GM10248 (cell line): ENCODE results near the gene RUBCN.
"Not testable (repeated sequence)": the region's sequence is repeated elsewhere in the genome, so short reads cannot be mapped to it uniquely, and the experiment has no call there.

Experiments used
- CTCF ChIA-PET: fragments of 300-600 bp; sonication (Branson Sonifier 250); formaldehyde crosslinking; extraction: SDS; loops from one replicate; lab custom pipeline; 2021; ENCODE audit warnings: antibody characterized with exemption; lab: Yijun Ruan, JAX
- POLR2A ChIA-PET: fragments of 350-650 bp; sonication (Branson Sonifier 250); formaldehyde crosslinking; extraction: SDS; loops from one replicate; lab custom pipeline; 2020; ENCODE audit warnings: antibody characterized with exemption; lab: Yijun Ruan, JAX
- DNase-seq: peaks from one replicate; pipeline ENCODE4 v3.0.0; 2012; ENCODE audit errors: extremely low spot score
- TF ChIP-seq, protein P1 (sequence below): IDR thresholded peaks from 2 replicates; pipeline ENCODE4 v1.5.1; 2012; ENCODE audit warnings: mild to moderate bottlenecking, low read depth; ENCODE audit errors: extremely low read depth, missing control alignments, control extremely low read depth

RUBCN gene

DNA sequence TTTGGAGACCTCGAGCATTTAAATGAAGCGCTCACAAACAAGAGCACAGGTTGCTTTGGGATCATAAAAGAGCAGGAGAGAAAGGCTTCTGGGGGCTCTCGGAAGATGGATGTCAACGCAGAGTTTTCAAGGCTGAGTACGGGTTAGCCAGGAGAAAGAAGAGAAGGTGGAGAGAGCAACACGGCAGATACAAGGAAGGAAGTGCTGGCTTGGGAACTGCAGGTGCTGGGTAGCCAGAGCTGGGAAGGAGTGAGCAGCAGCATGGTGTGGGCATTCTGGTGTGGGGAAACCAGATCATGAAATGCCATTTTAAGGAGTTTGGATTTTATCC is 580 bp upstream of the RUBCN start:
- DNase-seq: no peak
- TF ChIP-seq, protein P1, sequence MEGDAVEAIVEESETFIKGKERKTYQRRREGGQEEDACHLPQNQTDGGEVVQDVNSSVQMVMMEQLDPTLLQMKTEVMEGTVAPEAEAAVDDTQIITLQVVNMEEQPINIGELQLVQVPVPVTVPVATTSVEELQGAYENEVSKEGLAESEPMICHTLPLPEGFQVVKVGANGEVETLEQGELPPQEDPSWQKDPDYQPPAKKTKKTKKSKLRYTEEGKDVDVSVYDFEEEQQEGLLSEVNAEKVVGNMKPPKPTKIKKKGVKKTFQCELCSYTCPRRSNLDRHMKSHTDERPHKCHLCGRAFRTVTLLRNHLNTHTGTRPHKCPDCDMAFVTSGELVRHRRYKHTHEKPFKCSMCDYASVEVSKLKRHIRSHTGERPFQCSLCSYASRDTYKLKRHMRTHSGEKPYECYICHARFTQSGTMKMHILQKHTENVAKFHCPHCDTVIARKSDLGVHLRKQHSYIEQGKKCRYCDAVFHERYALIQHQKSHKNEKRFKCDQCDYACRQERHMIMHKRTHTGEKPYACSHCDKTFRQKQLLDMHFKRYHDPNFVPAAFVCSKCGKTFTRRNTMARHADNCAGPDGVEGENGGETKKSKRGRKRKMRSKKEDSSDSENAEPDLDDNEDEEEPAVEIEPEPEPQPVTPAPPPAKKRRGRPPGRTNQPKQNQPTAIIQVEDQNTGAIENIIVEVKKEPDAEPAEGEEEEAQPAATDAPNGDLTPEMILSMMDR: no peak
- CTCF ChIA-PET: interaction anchor here (1.0 to 1.4 kb wide), 2 partner anchors 9 to 13 kb away, joined by 4 read pairs; no protein-coding TSS in a partner anchor
- POLR2A ChIA-PET: no interaction called here

DNA sequence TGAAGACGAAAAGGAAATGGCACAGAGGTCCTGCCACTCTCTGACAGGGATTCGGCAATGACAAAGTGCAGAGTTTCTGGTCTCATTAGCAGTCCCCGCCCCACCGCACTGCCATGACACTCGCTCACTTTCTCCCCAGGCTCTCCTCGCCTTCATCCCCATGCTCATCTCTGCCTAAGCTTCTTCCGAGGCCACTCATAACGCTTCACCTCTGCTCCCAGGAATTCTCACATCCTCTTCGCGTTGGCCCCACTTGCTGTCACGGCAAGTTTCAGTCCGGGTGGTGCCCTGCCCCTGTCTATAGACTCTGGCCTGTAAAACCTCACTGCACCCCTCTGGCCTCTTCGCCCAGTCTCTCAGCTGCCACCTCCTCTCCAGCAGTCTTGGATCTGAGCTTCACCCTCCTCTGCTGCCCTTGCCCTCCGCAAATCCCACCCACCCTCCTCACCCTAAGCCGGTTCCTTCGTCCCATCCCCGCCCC is 654 bp downstream of the RUBCN start:
- CTCF ChIA-PET: interaction anchor here (0.8 to 2.2 kb wide), 4 partner anchors 10 to 24 kb away, joined by 3 to 5 read pairs (median 4); partner anchors contain the start of gene FYTTD1
- POLR2A ChIA-PET: interaction anchor here (0.8 to 1.8 kb wide), 2 partner anchors 13 to 266 kb away, joined by 4 to 6 read pairs; no protein-coding TSS in a partner anchor
- DNase-seq: peak; percentile 63
- TF ChIP-seq, protein P1: no peak

DNA sequence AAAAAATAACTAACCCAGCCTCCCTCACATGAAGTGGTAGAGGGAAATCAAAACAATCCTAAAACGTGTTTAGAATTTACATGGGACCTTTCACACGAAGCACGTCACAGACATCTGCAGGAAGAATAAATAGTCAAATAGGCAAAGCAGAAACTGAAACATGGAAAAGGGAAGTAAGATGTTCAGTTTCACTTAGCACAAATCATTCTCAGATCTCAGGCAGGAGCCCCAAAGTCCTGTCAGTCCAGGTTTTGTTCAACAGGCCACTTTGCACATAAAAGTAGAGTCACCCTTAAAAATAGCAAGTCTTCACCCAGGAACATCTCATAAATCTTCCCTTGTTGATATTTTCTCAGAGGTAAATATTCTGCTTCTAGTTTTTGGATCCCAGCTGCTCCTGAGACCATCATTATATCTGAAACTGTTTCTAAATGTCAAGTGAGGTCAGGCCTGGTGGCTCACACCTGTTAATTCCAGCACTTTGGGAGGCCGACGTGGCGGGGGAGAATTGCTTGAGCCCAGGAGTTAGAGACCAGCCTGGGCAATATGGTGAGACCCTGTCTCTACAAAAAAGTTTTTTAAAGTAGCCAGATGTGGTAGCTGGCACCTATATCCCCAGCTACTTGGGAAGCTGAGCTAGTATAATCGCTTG is 1.9 kb downstream of the RUBCN start:
- TF ChIP-seq, protein P1: no peak
- CTCF ChIA-PET: interaction anchor here (0.8 to 3.1 kb wide), 3 partner anchors 11 to 21 kb away, joined by 3 to 17 read pairs (median 5); no protein-coding TSS in a partner anchor
- POLR2A ChIA-PET: interaction anchor here (1.8 kb wide), 1 partner anchor 14 kb away, joined by 6 read pairs; no protein-coding TSS in a partner anchor
- DNase-seq: peak; percentile 79

DNA sequence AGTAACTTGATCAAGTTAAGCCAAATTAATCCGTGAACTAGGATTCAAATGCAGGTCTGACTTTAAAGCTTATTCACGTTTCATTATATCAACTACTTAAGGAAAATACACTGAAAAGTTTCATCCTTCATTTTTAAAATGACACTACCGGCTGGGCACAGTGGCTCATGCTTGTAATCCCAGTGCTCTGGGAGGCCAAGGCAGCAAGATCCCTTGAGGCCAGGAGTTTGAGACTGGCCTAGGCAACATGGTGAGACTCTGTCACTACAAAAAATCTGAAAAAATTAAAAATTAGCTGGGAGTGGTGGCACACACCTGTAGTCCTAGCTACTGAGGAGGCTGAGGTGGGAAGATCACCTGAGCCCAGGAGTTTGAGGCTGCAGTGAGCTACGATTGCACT is 3.7 kb downstream of the RUBCN start:
- no peak for DNase-seq
- CTCF ChIA-PET: interaction anchor here (1.1 to 3.1 kb wide), 3 partner anchors 9 to 19 kb away, joined by 5 to 17 read pairs (median 8); no protein-coding TSS in a partner anchor
- TF ChIP-seq, protein P1: no peak
- POLR2A ChIA-PET: interaction anchor here (1.4 kb wide), 1 partner anchor 21 kb away, joined by 4 read pairs; no protein-coding TSS in a partner anchor

DNA sequence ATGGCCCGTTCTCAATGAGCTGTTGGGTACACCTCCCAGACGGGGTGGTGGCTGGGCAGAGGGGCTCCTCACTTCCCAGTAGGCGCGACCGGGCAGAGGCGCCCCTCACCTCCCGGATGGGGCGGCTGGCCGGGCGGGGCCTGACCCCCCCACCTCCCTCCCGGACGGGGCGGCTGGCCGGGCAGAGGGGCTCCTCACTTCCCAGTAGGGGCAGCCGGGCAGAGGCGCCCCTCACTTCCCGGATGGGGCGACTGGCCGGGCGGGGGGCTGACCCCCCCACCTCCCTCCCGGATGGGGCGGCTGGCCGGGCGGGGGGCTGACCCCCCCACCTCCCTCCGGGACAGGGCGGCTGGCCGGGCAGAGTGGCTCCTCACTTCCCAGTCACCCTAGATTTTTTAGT is 5.2 kb downstream of the RUBCN start:
- ChIA-PET CTCF (interaction anchor here (6.1 kb wide), 1 partner anchor 17 kb away, joined by 43 read pairs; no protein-coding TSS in a partner anchor), POLR2A (interaction anchor here (0.9 kb wide), 1 partner anchor 20 kb away, joined by 3 read pairs; no protein-coding TSS in a partner anchor)
- DNase-seq: not testable (repeated sequence)

DNA sequence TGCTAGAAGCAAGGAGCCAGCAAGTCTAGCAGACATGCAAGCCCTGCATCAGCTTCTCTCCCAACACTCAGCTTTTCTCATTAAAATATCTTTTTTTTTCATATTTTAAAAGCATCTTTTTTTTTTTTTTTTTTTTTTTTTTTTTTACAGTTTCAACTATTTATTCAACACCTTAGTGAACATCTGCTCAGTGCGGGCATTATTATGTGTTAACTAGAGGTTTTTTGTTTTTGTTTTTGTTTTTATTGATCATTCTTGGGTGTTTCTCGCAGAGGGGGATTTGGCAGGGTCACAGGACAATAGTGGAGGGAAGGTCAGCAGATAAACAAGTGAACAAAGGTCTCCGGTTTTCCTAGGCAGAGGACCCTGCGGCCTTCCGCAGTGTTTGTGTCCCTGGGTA is 5.9 kb downstream of the RUBCN start:
- not testable (repeated sequence) for DNase-seq
- ChIA-PET CTCF (interaction anchor here (1.4 to 6.1 kb wide), 2 partner anchors 11 to 17 kb away, joined by 3 to 43 read pairs; no protein-coding TSS in a partner anchor), POLR2A (interaction anchor here (0.7 kb wide), 1 partner anchor 14 kb away, joined by 8 read pairs; no protein-coding TSS in a partner anchor)

DNA sequence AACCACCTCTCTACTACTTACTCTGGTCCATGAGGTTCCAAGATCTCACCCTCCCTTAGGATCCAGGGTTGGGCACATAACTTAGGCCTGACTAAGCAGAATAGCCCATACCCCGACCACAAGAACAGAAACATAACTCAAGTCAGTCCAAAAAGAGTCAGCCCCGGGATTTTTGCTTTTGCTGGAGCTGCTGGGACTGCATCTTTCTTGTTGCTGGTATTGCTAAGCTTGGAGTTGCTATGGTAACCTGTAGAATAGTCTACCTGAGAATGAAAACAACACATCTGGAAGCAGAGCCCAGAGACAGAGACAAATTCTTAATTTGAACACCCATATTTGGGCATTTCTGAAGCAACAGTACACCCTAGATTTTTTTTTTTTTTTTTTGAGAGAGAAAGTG is 6.5 kb downstream of the RUBCN start:
- CTCF ChIA-PET: interaction anchor here (0.9 to 6.1 kb wide), 3 partner anchors 10 to 16 kb away, joined by 3 to 43 read pairs (median 3); no protein-coding TSS in a partner anchor
- POLR2A ChIA-PET: interaction anchor here (0.7 kb wide), 1 partner anchor 14 kb away, joined by 8 read pairs; no protein-coding TSS in a partner anchor
- TF ChIP-seq, protein P1: no peak
- no peak for DNase-seq
